Endothelial cell of umbilical vein (primary cell): Measurements from ENCODE around the gene EDAR. TPM values are rescaled to one million over a fixed set of nuclear protein-coding genes. Genes with fewer than 3 reads are reported as not detected.

Source experiments
- BruUV-seq: library from RNA; stranded (reverse); fragments of 400-500 nt; replicated peaks from 2 replicates; lab custom pipeline; 2021; lab: Mats Ljungman, UMichigan
- CTCF ChIA-PET: fragments of 300-600, 350-600 bp; sonication (Branson Sonifier 250); formaldehyde crosslinking; loops from one replicate; lab custom pipeline; 2021; ENCODE audit warnings: antibody characterized with exemption, inconsistent platforms; lab: Charles Lee
- POLR2A ChIA-PET: fragments of 300-600, 350-600 bp; sonication (Branson Sonifier 250); formaldehyde crosslinking; loops from one replicate; lab custom pipeline; 2021; ENCODE audit warnings: antibody characterized with exemption, inconsistent platforms; lab: Charles Lee
- DNase-seq: peaks from one replicate; pipeline ENCODE4 v3.0.0-alpha.2; 2011; ENCODE audit warnings: low read depth, low spot score
- FAIRE-seq: peaks from 2 replicates; lab custom pipeline; 2011; peaks lifted over from hg19 to GRCh38; lab: Jason Lieb, UNC
- H2AFZ ChIP-seq: 2 replicates; pipeline ENCODE4 v1.6.0; 2012; ENCODE audit warnings: low read depth, low read length, control low read depth, inconsistent platforms
- H3K27ac ChIP-seq: 2 replicates; pipeline ENCODE4 v1.5.1; 2011; ENCODE audit warnings: low read depth, mild to moderate bottlenecking, control low read depth, low read length, moderate library complexity; ENCODE audit not compliant: insufficient read depth
- H3K27me3 ChIP-seq, 2 experiments: 2 replicates each; pipeline versions ENCODE4 v1.6.0 to v1.6.1; 2011; ENCODE audit warnings: low read length in 2 of 2, mixed read lengths in 1 of 2; ENCODE audit not compliant: control insufficient read depth in 2 of 2, insufficient read depth in 2 of 2
- H3K36me3 ChIP-seq, 2 experiments: 2 replicates in 1 of 2; 3 replicates in 1 of 2; pipeline ENCODE4 v1.5.1; 2011; ENCODE audit warnings: low read length in 2 of 2, mild to moderate bottlenecking in 1 of 2, moderate library complexity in 1 of 2; ENCODE audit not compliant: control insufficient read depth in 2 of 2, insufficient read depth in 2 of 2; ENCODE audit errors: extremely low read depth in 1 of 2
- H3K4me1 ChIP-seq: 3 replicates; pipeline ENCODE4 v1.5.1; 2011; ENCODE audit warnings: mild to moderate bottlenecking, low read length; ENCODE audit not compliant: control insufficient read depth, insufficient read depth; ENCODE audit errors: extremely low read depth
- H3K4me2 ChIP-seq: 2 replicates; pipeline ENCODE4 v1.6.1; 2011; ENCODE audit warnings: low read length, control low read depth, mixed read lengths; ENCODE audit not compliant: insufficient read depth
- H3K4me3 ChIP-seq, 3 experiments: fragments of 200-600 bp in 1 of 3; sonication (generic), shearing (Covaris generic) in 1 of 3; replicated peaks in 1 of 3; 2 replicates each; pipeline ENCODE4 v1.5.1; 2011 to 2016; ENCODE audit warnings: control low read depth in 3 of 3, low read length in 3 of 3, mild to moderate bottlenecking in 2 of 3, inconsistent platforms in 1 of 3, low read depth in 1 of 3, moderate library complexity in 1 of 3; ENCODE audit not compliant: insufficient read depth in 1 of 3
- H3K79me2 ChIP-seq: 2 replicates; pipeline ENCODE4 v1.6.0; 2012; ENCODE audit warnings: low read length, inconsistent platforms; ENCODE audit not compliant: control insufficient read depth, insufficient read depth
- H3K9ac ChIP-seq: replicated peaks from 2 replicates; pipeline ENCODE3; 2011; ENCODE audit warnings: low read length, control low read depth; ENCODE audit not compliant: insufficient read depth; ENCODE audit errors: extremely low read depth
- H3K9me1 ChIP-seq: replicated peaks from 3 replicates; pipeline ENCODE4 v1.6.0; 2011; ENCODE audit warnings: mild to moderate bottlenecking, low read length; ENCODE audit not compliant: control insufficient read depth, insufficient read depth; ENCODE audit errors: extremely low read depth
- H3K9me3 ChIP-seq: replicated peaks from 2 replicates; pipeline ENCODE4 v1.5.1; 2012; ENCODE audit warnings: low read length, inconsistent platforms; ENCODE audit not compliant: control insufficient read depth, insufficient read depth
- H4K20me1 ChIP-seq: replicated peaks from 2 replicates; pipeline ENCODE3; 2011; ENCODE audit warnings: mild to moderate bottlenecking, low read length; ENCODE audit not compliant: control insufficient read depth, insufficient read depth; ENCODE audit errors: extremely low read depth
- CTCF ChIP-seq, 2 donors: IDR thresholded peaks; 1 replicate in 1 of 2; 2 replicates in 1 of 2; pipeline ENCODE4 v1.5.1; 2011; ENCODE audit warnings: low read length in 2 of 2, mild to moderate bottlenecking in 2 of 2, moderate library complexity in 2 of 2, control low read depth in 1 of 2, inconsistent platforms in 1 of 2, low read depth in 1 of 2; ENCODE audit not compliant: insufficient read depth in 1 of 2; ENCODE audit errors: extremely low read depth in 1 of 2
- EZH2 ChIP-seq: IDR thresholded peaks from 2 replicates; pipeline ENCODE4 v1.6.1; 2012; ENCODE audit warnings: borderline replicate concordance, low read depth, mild to moderate bottlenecking, moderate library complexity, low read length, inconsistent platforms; ENCODE audit not compliant: severe bottlenecking
- FOS ChIP-seq: IDR thresholded peaks from 2 replicates; pipeline ENCODE4 v1.6.1; 2011; ENCODE audit warnings: mild to moderate bottlenecking, low read length, moderate library complexity, borderline replicate concordance; ENCODE audit not compliant: insufficient read depth
- GATA2 ChIP-seq: IDR thresholded peaks from 2 replicates; pipeline ENCODE4 v1.7.0; 2011; ENCODE audit warnings: low read depth, mild to moderate bottlenecking, moderate library complexity, mixed read lengths, low read length; ENCODE audit not compliant: insufficient read length, insufficient read depth
- JUN ChIP-seq: IDR thresholded peaks from 2 replicates; pipeline ENCODE4 v1.6.1; 2011; ENCODE audit warnings: borderline replicate concordance, low read depth; ENCODE audit not compliant: insufficient read length, insufficient read depth
- MAX ChIP-seq: IDR thresholded peaks from 2 replicates; pipeline ENCODE4 v1.6.1; 2011; ENCODE audit not compliant: insufficient read depth, insufficient read length
- MYC ChIP-seq: IDR thresholded peaks from one replicate; pipeline ENCODE4 v1.6.1; 2011; ENCODE audit warnings: mild to moderate bottlenecking, low read depth, low read length
- POLR2A ChIP-seq: IDR thresholded peaks from 2 replicates; pipeline ENCODE4 v1.6.1; 2012; ENCODE audit warnings: low read depth, mild to moderate bottlenecking, control low read depth, low read length
- POLR2AphosphoS5 ChIP-seq: IDR thresholded peaks from 2 replicates; pipeline ENCODE4 v1.6.1; 2012; ENCODE audit warnings: low read depth, mild to moderate bottlenecking, control low read depth, low read length, moderate library complexity; ENCODE audit not compliant: insufficient read depth
- dilution Hi-C: fragments of 300-500 bp; cut with MboI; formaldehyde crosslinking; loops from one replicate; pipeline ENCODE4 v1.15.0; 2019; ENCODE audit warnings: low sequenced_read_pairs; ENCODE audit not compliant: extremely low pct_ligation_motif_present
- intact Hi-C: fragments of 100-400 bp; cut with micrococcal nuclease; formaldehyde crosslinking; loops from one replicate; pipeline ENCODE4 v1.10.0; 2022
- polyA plus RNA-seq, 4 experiments: library from polyadenylated mRNA; depleted of rRNA in 3 of 4; stranded (reverse) in 3 of 4; unstranded in 1 of 4; fragments of >200 nt; gene quantifications; 2 replicates each; pipeline versions ENCODE4 v1.2.1 to v1.2.3, GENCODE V29; 2011 to 2012; ENCODE audit warnings: missing spikeins in 1 of 4
- total RNA-seq: library from RNA; stranded (reverse); gene quantifications from 2 replicates; pipeline ENCODE4 v1.2.3, GENCODE V29; 2021

Gene EDAR
- total and polyA plus RNA-seq, 2 donors (not counting 3 experiments of a cell fraction or from before 2014, with no cell fraction given) = not detected

DNA sequence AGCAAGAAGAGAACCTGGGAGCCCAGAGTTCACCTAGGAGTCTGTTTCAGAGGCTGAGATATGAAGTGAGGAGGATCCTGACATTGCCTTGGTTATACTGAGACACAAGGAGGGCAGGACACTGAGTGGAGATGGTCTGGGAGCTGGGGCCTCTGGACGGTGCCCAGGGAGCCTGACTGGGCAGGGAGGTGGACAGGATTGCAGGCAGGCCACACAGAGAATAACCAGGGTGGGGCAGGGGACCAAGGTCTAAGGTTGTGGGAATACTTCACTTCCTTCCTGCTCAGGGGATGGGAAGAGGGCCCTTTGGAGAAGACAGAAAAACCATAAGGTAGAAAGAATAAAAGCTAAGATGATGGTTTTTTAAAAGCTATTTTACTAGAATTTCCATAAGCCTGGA lies 18.7 kb downstream of the EDAR start:
- DNase-seq (no peak), FAIRE-seq (no peak)
- H3K9ac ChIP-seq = no peak overlapping the region
- TF ChIP-seq CTCF (IDR thresholded peaks at IDR 0.05; ENCODE audit: extremely low read depth in 1 of 2, insufficient read depth in 1 of 2, low read depth in 1 of 2, low read length in 2 of 2) (no peak), EZH2 (no peak), GATA2 (no peak), POLR2AphosphoS5 (no peak), MAX (no peak), MYC (no peak), JUN (no peak), POLR2A (no peak), FOS (no peak)
- intact Hi-C loops (no loop called here), dilution Hi-C loops (no loop called here)
- POLR2A ChIA-PET = no interaction called here
- H4K20me1 ChIP-seq = no peaks in the 10 kb centered on the region
- no peaks in the 10 kb centered on the region for H3K4me1 ChIP-seq
- H3K27ac ChIP-seq = no peak overlapping the region
- no peak overlapping the region for H2AFZ ChIP-seq
- H3K4me2 ChIP-seq = no peak overlapping the region
- H3K27me3 ChIP-seq = peaks cover 7% of the 10 kb centered on the region in 2 experiments
- CTCF ChIA-PET = interaction anchor here (1.2 kb wide), 1 partner anchor 11 kb away, joined by 4 read pairs; no protein-coding TSS in a partner anchor
- H3K4me3 ChIP-seq = no peak overlapping the region
- H3K36me3 ChIP-seq = no peaks in the 10 kb centered on the region
- H3K79me2 ChIP-seq = no peaks in the 10 kb centered on the region
- H3K9me3 ChIP-seq = no peaks in the 10 kb centered on the region
- H3K9me1 ChIP-seq = no peaks in the 10 kb centered on the region
- BruUV-seq = no TSS peak
